Peyer's patch (tissue), 4 donors: ENCODE data around the gene DEFB129.

ENCODE experiments used
- CTCF ChIP-seq, 6 experiments: fragments of 450-650 bp in 4 of 6; fragments of 200-600 bp in 2 of 6; sonication (generic) in 1 of 6; IDR thresholded peaks; one replicate each; pipeline ENCODE4 v1.5.1; 2017 to 2019; ENCODE audit warnings: antibody characterized with exemption in 6 of 6, mild to moderate bottlenecking in 3 of 6, moderate library complexity in 1 of 6
- POLR2A ChIP-seq, 2 donors: fragments of 450-650 bp; IDR thresholded peaks; one replicate each; pipeline ENCODE4 v1.5.1; 2017; ENCODE audit warnings: antibody characterized with exemption in 2 of 2, mild to moderate bottlenecking in 2 of 2, moderate library complexity in 2 of 2

GRCh38 chr20:208942-209566 is 18.0 kb upstream of the DEFB129 start:
- TF ChIP-seq CTCF (IDR thresholded peaks at IDR 0.05) (peak; percentile 30 to 69 (median 55)), POLR2A (IDR thresholded peaks at IDR 0.05) (no peak)
